Measurements from ENCODE around the gene CLDN20. TPM values are rescaled to one million over a fixed set of nuclear protein-coding genes. Genes with fewer than 3 reads are reported as not detected.

The CLDN20 gene
- total and polyA plus RNA-seq, 2 donors (not counting 1 experiment from before 2014, with no cell fraction given), result not detected

- DNase-seq (ENCODE audit: low read depth in 2 of 2), result no peak
- Histone ChIP-seq H3K27ac (ENCODE audit: insufficient read depth, low read length) (no peak overlapping the region), H2AFZ (ENCODE audit: low read length) (no peak overlapping the region), H3K4me1 (ENCODE audit: control insufficient read depth, extremely low read depth, insufficient read depth, low read length) (no peaks in the 10 kb centered on the region), H3K27me3 (ENCODE audit: control insufficient read depth, insufficient read depth, low read length) (no peaks in the 10 kb centered on the region), H3K79me2 (ENCODE audit: control insufficient read depth, insufficient read depth, low read length) (no peaks in the 10 kb centered on the region), H3K4me3 (replicated peaks in 1 of 4; ENCODE audit: control extremely low read depth in 1 of 4, insufficient read depth in 1 of 4, low read depth in 3 of 4, low read length in 4 of 4) (no peak overlapping the region), H3K9ac (ENCODE audit: insufficient read depth, low read length) (no peak overlapping the region), H3K36me3 (ENCODE audit: control insufficient read depth, insufficient read depth, low read length) (no peaks in the 10 kb centered on the region), H3K4me2 (ENCODE audit: extremely low read depth, insufficient read depth, low read length) (no peak overlapping the region), H4K20me1 (ENCODE audit: control insufficient read depth, extremely low read depth, insufficient read depth, low read length) (no peaks in the 10 kb centered on the region), H3K9me3 (ENCODE audit: control insufficient read depth, insufficient read depth, low read depth, low read length) (no peaks in the 10 kb centered on the region)
- TF ChIP-seq EZH2 (IDR thresholded peaks at IDR 0.05; ENCODE audit: low read length, missing control alignments), result no peak
- TF ChIP-seq, protein P1, sequence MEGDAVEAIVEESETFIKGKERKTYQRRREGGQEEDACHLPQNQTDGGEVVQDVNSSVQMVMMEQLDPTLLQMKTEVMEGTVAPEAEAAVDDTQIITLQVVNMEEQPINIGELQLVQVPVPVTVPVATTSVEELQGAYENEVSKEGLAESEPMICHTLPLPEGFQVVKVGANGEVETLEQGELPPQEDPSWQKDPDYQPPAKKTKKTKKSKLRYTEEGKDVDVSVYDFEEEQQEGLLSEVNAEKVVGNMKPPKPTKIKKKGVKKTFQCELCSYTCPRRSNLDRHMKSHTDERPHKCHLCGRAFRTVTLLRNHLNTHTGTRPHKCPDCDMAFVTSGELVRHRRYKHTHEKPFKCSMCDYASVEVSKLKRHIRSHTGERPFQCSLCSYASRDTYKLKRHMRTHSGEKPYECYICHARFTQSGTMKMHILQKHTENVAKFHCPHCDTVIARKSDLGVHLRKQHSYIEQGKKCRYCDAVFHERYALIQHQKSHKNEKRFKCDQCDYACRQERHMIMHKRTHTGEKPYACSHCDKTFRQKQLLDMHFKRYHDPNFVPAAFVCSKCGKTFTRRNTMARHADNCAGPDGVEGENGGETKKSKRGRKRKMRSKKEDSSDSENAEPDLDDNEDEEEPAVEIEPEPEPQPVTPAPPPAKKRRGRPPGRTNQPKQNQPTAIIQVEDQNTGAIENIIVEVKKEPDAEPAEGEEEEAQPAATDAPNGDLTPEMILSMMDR (conservative IDR thresholded peaks at IDR 0.05 in 1 of 2, IDR thresholded peaks at IDR 0.05 in 1 of 2; ENCODE audit: low read depth in 1 of 2, low read length in 2 of 2), result no peak
Measured at GRCh38 chr6:155241966-155242365, 21.8 kb upstream of the CLDN20 start.

- H3K79me2 ChIP-seq (ENCODE audit: control insufficient read depth, insufficient read depth, low read length), result no peaks in the 10 kb centered on the region
- no peaks in the 10 kb centered on the region for H3K27me3 ChIP-seq (ENCODE audit: control insufficient read depth, insufficient read depth, low read length)
- H3K4me3 ChIP-seq (replicated peaks in 1 of 4; ENCODE audit: control extremely low read depth in 1 of 4, insufficient read depth in 1 of 4, low read depth in 3 of 4, low read length in 4 of 4), result no peak overlapping the region
- H3K36me3 ChIP-seq (ENCODE audit: control insufficient read depth, insufficient read depth, low read length), result no peaks in the 10 kb centered on the region
- TF ChIP-seq, protein P1 (conservative IDR thresholded peaks at IDR 0.05 in 1 of 2, IDR thresholded peaks at IDR 0.05 in 1 of 2; ENCODE audit: low read depth in 1 of 2, low read length in 2 of 2), result no peak
- TF ChIP-seq EZH2 (IDR thresholded peaks at IDR 0.05; ENCODE audit: low read length, missing control alignments), result no peak
- H2AFZ ChIP-seq (ENCODE audit: low read length), result no peak overlapping the region
- no peak overlapping the region for H3K27ac ChIP-seq (ENCODE audit: insufficient read depth, low read length)
- H4K20me1 ChIP-seq (ENCODE audit: control insufficient read depth, extremely low read depth, insufficient read depth, low read length), result no peaks in the 10 kb centered on the region
- no peaks in the 10 kb centered on the region for H3K9me3 ChIP-seq (ENCODE audit: control insufficient read depth, insufficient read depth, low read depth, low read length)
- peaks cover 8% of the 10 kb centered on the region for H3K4me1 ChIP-seq (ENCODE audit: control insufficient read depth, extremely low read depth, insufficient read depth, low read length)
- no peak overlapping the region for H3K4me2 ChIP-seq (ENCODE audit: extremely low read depth, insufficient read depth, low read length)
- no peak overlapping the region for H3K9ac ChIP-seq (ENCODE audit: insufficient read depth, low read length)
- DNase-seq (ENCODE audit: low read depth in 2 of 2), result no peak
Measured at GRCh38 chr6:155244434-155244833, 19.4 kb upstream of the CLDN20 start.

- DNase-seq (ENCODE audit: low read depth in 2 of 2), result no peak
- no peaks in the 10 kb centered on the region for H3K9me3 ChIP-seq (ENCODE audit: control insufficient read depth, insufficient read depth, low read depth, low read length)
- no peak overlapping the region for H3K4me2 ChIP-seq (ENCODE audit: extremely low read depth, insufficient read depth, low read length)
- no peak overlapping the region for H2AFZ ChIP-seq (ENCODE audit: low read length)
- H3K79me2 ChIP-seq (ENCODE audit: control insufficient read depth, insufficient read depth, low read length), result no peaks in the 10 kb centered on the region
- H4K20me1 ChIP-seq (ENCODE audit: control insufficient read depth, extremely low read depth, insufficient read depth, low read length), result no peaks in the 10 kb centered on the region
- no peaks in the 10 kb centered on the region for H3K27me3 ChIP-seq (ENCODE audit: control insufficient read depth, insufficient read depth, low read length)
- peaks cover 8% of the 10 kb centered on the region for H3K4me1 ChIP-seq (ENCODE audit: control insufficient read depth, extremely low read depth, insufficient read depth, low read length)
- no peaks in the 10 kb centered on the region for H3K36me3 ChIP-seq (ENCODE audit: control insufficient read depth, insufficient read depth, low read length)
- H3K4me3 ChIP-seq (replicated peaks in 1 of 4; ENCODE audit: control extremely low read depth in 1 of 4, insufficient read depth in 1 of 4, low read depth in 3 of 4, low read length in 4 of 4), result no peak overlapping the region
- H3K27ac ChIP-seq (ENCODE audit: insufficient read depth, low read length), result no peak overlapping the region
- H3K9ac ChIP-seq (ENCODE audit: insufficient read depth, low read length), result no peak overlapping the region
- no peak for TF ChIP-seq EZH2 (IDR thresholded peaks at IDR 0.05; ENCODE audit: low read length, missing control alignments)
- TF ChIP-seq, protein P1 (conservative IDR thresholded peaks at IDR 0.05 in 1 of 2, IDR thresholded peaks at IDR 0.05 in 1 of 2; ENCODE audit: low read depth in 1 of 2, low read length in 2 of 2), result no peak
Measured at GRCh38 chr6:155245193-155245592, 18.6 kb upstream of the CLDN20 start.

All from fibroblast of lung (primary cell).